PC-3 (cell line): ENCODE data around the gene PSPH. TPM values are rescaled to one million over a fixed set of nuclear protein-coding genes. Genes with fewer than 3 reads are reported as not detected.

Experiments used
- ATAC-seq: fragments of 200-7000 bp; cut with Tn5 transposase; 2 replicates; pipeline ENCODE4 v1.9.1; 2020; ENCODE audit warnings: mild to moderate bottlenecking, moderate library complexity
- BruUV-seq: library from RNA; stranded (reverse); fragments of 400-500 nt; replicated peaks from 2 replicates; lab custom pipeline; 2021; lab: Mats Ljungman, UMichigan
- CTCF ChIA-PET: fragments of 300-600 bp; sonication (Branson Sonifier 250); formaldehyde crosslinking; loops from one replicate; lab custom pipeline; 2022; ENCODE audit warnings: antibody characterized with exemption; lab: Charles Lee
- POLR2A ChIA-PET: fragments of 300-600 bp; sonication (Branson Sonifier 250); formaldehyde crosslinking; loops from one replicate; lab custom pipeline; 2022; ENCODE audit warnings: antibody characterized with exemption; ENCODE audit not compliant: unreplicated experiment; lab: Charles Lee
- DNase-seq: peaks from one replicate; pipeline ENCODE4 v3.0.0-alpha.2; 2015
- H2AFZ ChIP-seq: fragments of 300-600 bp; sonication (generic); 2 replicates; pipeline ENCODE4 v1.6.0; 2016; ENCODE audit warnings: antibody characterized with exemption, low read length
- H3F3A ChIP-seq: fragments of 300-600 bp; sonication (generic); one replicate; pipeline ENCODE4 v1.6.0; 2017; ENCODE audit warnings: antibody characterized with exemption, low read length, control low read depth, mild to moderate bottlenecking; ENCODE audit not compliant: unreplicated experiment
- H3K27ac ChIP-seq: fragments of 300-600 bp; sonication (generic); 2 replicates; pipeline ENCODE4 v1.5.1; 2016; ENCODE audit warnings: mild to moderate bottlenecking, low read length
- H3K27me3 ChIP-seq: fragments of 300-600 bp; sonication (generic); 2 replicates; pipeline ENCODE4 v1.6.1; 2016; ENCODE audit warnings: low read length, mixed read lengths
- H3K36me3 ChIP-seq: fragments of 300-600 bp; sonication (generic); 2 replicates; pipeline ENCODE4 v1.6.1; 2016; ENCODE audit warnings: low read depth, mixed run types, low read length, mixed read lengths
- H3K4me1 ChIP-seq: fragments of 300-600 bp; sonication (generic); 2 replicates; pipeline ENCODE4 v1.5.1; 2016; ENCODE audit warnings: low read length; ENCODE audit not compliant: insufficient read depth
- H3K4me2 ChIP-seq: fragments of 300-600 bp; sonication (generic); 2 replicates; pipeline ENCODE4 v1.6.0; 2016; ENCODE audit warnings: low read length
- H3K4me3 ChIP-seq: fragments of 300-600 bp; sonication (generic); 2 replicates; pipeline ENCODE4 v1.5.1; 2016; ENCODE audit warnings: mild to moderate bottlenecking, low read length, mixed read lengths
- H3K79me2 ChIP-seq: fragments of 300-600 bp; sonication (generic); 2 replicates; pipeline ENCODE4 v1.6.1; 2017; ENCODE audit warnings: low read length, mixed read lengths
- H3K9ac ChIP-seq: fragments of 300-600 bp; sonication (generic); 2 replicates; pipeline ENCODE4 v1.6.0; 2016; ENCODE audit warnings: mild to moderate bottlenecking, low read length
- H3K9me2 ChIP-seq: fragments of 300-600 bp; sonication (generic); replicated peaks from 2 replicates; pipeline ENCODE4 v1.6.1; 2016; ENCODE audit warnings: mixed run types, low read length, mixed read lengths
- H3K9me3 ChIP-seq: fragments of 300-600 bp; sonication (generic); 2 replicates; pipeline ENCODE4 v1.6.1; 2016; ENCODE audit warnings: low read length, mixed read lengths
- H4K20me1 ChIP-seq: fragments of 300-600 bp; sonication (generic); 2 replicates; pipeline ENCODE4 v1.6.1; 2016; ENCODE audit warnings: low read length, mixed read lengths
- EZH2 ChIP-seq: fragments of 300-600 bp; sonication (generic); IDR thresholded peaks from one replicate; pipeline ENCODE4 v1.6.1; 2017; ENCODE audit warnings: antibody characterized with exemption, mild to moderate bottlenecking, low read length; ENCODE audit not compliant: unreplicated experiment
- EZH2phosphoT487 ChIP-seq: fragments of 300-600 bp; sonication (generic); IDR thresholded peaks from 2 replicates; pipeline ENCODE4 v1.6.1; 2018; ENCODE audit warnings: mild to moderate bottlenecking, antibody characterized with exemption, low read length, borderline replicate concordance
- intact Hi-C: fragments of 100-400 bp; cut with micrococcal nuclease; formaldehyde crosslinking; loops from 2 replicates; pipeline ENCODE4 v1.9.0; 2023
- total RNA-seq: library from RNA; depleted of rRNA; stranded (reverse); fragments of >200 nt; gene quantifications from 2 replicates; pipeline ENCODE4 v1.2.3, GENCODE V29; 2014
- TF ChIP-seq, protein P1 (sequence below): fragments of 300-600 bp; sonication (generic); conservative IDR thresholded peaks from 2 replicates; pipeline ENCODE4 v1.5.1; 2017; ENCODE audit warnings: antibody characterized with exemption, low read depth, mild to moderate bottlenecking, low read length

The PSPH gene
- total RNA-seq, 1 experiment from 2014 or later: 66.3 TPM

- H3K9me2 ChIP-seq: no peaks in the 10 kb centered on the region
- TF ChIP-seq EZH2: no peak
- TF ChIP-seq, protein P1, sequence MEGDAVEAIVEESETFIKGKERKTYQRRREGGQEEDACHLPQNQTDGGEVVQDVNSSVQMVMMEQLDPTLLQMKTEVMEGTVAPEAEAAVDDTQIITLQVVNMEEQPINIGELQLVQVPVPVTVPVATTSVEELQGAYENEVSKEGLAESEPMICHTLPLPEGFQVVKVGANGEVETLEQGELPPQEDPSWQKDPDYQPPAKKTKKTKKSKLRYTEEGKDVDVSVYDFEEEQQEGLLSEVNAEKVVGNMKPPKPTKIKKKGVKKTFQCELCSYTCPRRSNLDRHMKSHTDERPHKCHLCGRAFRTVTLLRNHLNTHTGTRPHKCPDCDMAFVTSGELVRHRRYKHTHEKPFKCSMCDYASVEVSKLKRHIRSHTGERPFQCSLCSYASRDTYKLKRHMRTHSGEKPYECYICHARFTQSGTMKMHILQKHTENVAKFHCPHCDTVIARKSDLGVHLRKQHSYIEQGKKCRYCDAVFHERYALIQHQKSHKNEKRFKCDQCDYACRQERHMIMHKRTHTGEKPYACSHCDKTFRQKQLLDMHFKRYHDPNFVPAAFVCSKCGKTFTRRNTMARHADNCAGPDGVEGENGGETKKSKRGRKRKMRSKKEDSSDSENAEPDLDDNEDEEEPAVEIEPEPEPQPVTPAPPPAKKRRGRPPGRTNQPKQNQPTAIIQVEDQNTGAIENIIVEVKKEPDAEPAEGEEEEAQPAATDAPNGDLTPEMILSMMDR: peak; percentile 50
- DNase-seq (peak; percentile 41), ATAC-seq (peak; percentile 44)
- H3K79me2 ChIP-seq: no peaks in the 10 kb centered on the region
- H4K20me1 ChIP-seq: no peaks in the 10 kb centered on the region
- H3K27ac ChIP-seq: no peak overlapping the region
- H3F3A ChIP-seq: no peaks in the 10 kb centered on the region
- ChIA-PET POLR2A (no interaction called here), CTCF (interaction anchor here (0.6 kb wide), 1 partner anchor 42 kb away, joined by 6 read pairs; no protein-coding TSS in a partner anchor)
- H2AFZ ChIP-seq: no peak overlapping the region
- H3K36me3 ChIP-seq: no peaks in the 10 kb centered on the region; the same call in 1 of the 2 replicates
- H3K9ac ChIP-seq: no peak overlapping the region
- intact Hi-C loops: no loop called here
- H3K9me3 ChIP-seq: no peaks in the 10 kb centered on the region
- H3K4me3 ChIP-seq: no peak overlapping the region
- H3K27me3 ChIP-seq: no peaks in the 10 kb centered on the region
- TSS peak; percentile 47 for BruUV-seq
- H3K4me1 ChIP-seq: peaks cover 4% of the 10 kb centered on the region
- H3K4me2 ChIP-seq: no peak overlapping the region
These were observed 28.4 kb upstream of the PSPH start for GRCh38 chr7:56079450-56080185.

- ChIA-PET CTCF (no interaction called here), POLR2A (no interaction called here)
- Histone ChIP-seq H3K9ac (no peak overlapping the region), H4K20me1 (no peaks in the 10 kb centered on the region), H3K4me1 (peaks cover 4% of the 10 kb centered on the region), H3K4me2 (no peak overlapping the region), H3K9me3 (no peaks in the 10 kb centered on the region), H3K4me3 (no peak overlapping the region), H3K27ac (no peak overlapping the region), H2AFZ (no peak overlapping the region), H3K36me3 (no peaks in the 10 kb centered on the region; the same call in 1 of the 2 replicates), H3K27me3 (no peaks in the 10 kb centered on the region), H3F3A (no peaks in the 10 kb centered on the region), H3K79me2 (no peaks in the 10 kb centered on the region), H3K9me2 (no peaks in the 10 kb centered on the region)
- ATAC-seq (no peak), DNase-seq (no peak)
- intact Hi-C loops: no loop called here
- TF ChIP-seq, protein P1: no peak
- TF ChIP-seq EZH2phosphoT487 (no peak), EZH2 (no peak)
- no TSS peak for BruUV-seq
These were observed 27.0 kb upstream of the PSPH start for GRCh38 chr7:56078196-56078595.

- TF ChIP-seq EZH2phosphoT487: no peak
- TF ChIP-seq EZH2: no peak
- TF ChIP-seq, protein P1: no peak
- DNase-seq: no peak
- intact Hi-C loops: no loop called here
These were observed 26.4 kb upstream of the PSPH start for GRCh38 chr7:56077681-56078080.

More at GRCh38 chr7:56077681-56078080, 26.4 kb upstream of the PSPH start:
- Histone ChIP-seq H3K9me3 (no peaks in the 10 kb centered on the region), H3F3A (no peaks in the 10 kb centered on the region), H4K20me1 (no peaks in the 10 kb centered on the region), H3K9ac (no peak overlapping the region), H3K79me2 (no peaks in the 10 kb centered on the region), H3K27ac (no peak overlapping the region), H3K27me3 (no peaks in the 10 kb centered on the region), H3K4me3 (no peak overlapping the region), H2AFZ (no peak overlapping the region), H3K4me1 (peaks cover 4% of the 10 kb centered on the region), H3K4me2 (no peak overlapping the region), H3K9me2 (no peaks in the 10 kb centered on the region), H3K36me3 (no peaks in the 10 kb centered on the region; the same call in 1 of the 2 replicates)
- no peak for ATAC-seq
- CTCF ChIA-PET: no interaction called here
- POLR2A ChIA-PET: no interaction called here
- no TSS peak for BruUV-seq
